Stimulated activated CD8-positive, alpha-beta memory T cell treated with anti-CD3 and anti-CD28 coated beads, Interleukin-2, amount 100 ng/mL, for 48 hours (primary cell): Measurements from ENCODE around the gene MATN3.
A peak's percentile ranks its signal among the peaks of the same experiment; 100 is the strongest.
"Not testable (repeated sequence)": the region's sequence is repeated elsewhere in the genome, so short reads cannot be mapped to it uniquely, and the experiment has no call there.

ENCODE experiments used
- DNase-seq, 2 donors: peaks; one replicate each; pipeline ENCODE4 v3.0.0-alpha.2; 2020; ENCODE audit warnings: low read depth in 2 of 2

MATN3 gene

GRCh38 chr2:20012282-20013125 is at the start of gene MATN3:
MATN3 (minus strand) TSS chr2:20012668; CDS start chr2:20012631, 37 bp downstream.
- DNase-seq, result no peak

- no peak for DNase-seq
Measured at GRCh38 chr2:20061940-20062339, 49.5 kb upstream of the MATN3 start.

- no peak for DNase-seq
Measured at GRCh38 chr2:20061476-20061875, 49.0 kb upstream of the MATN3 start.

- DNase-seq, result no peak
Measured at GRCh38 chr2:20060106-20060505, 47.6 kb upstream of the MATN3 start.

- DNase-seq, result no peak
Measured at GRCh38 chr2:20057268-20057667, 44.8 kb upstream of the MATN3 start.

GRCh38 chr2:20054931-20055330 is 42.5 kb upstream of the MATN3 start:
- no peak for DNase-seq

GRCh38 chr2:20054119-20054518 is 41.7 kb upstream of the MATN3 start:
- no peak for DNase-seq

- DNase-seq, result no peak
Measured at GRCh38 chr2:20052861-20053281, 40.4 kb upstream of the MATN3 start.

- no peak for DNase-seq
Measured at GRCh38 chr2:20052229-20052851, 39.9 kb upstream of the MATN3 start.

GRCh38 chr2:20051532-20052228 is 39.2 kb upstream of the MATN3 start, which contains the start of gene LAPTM4A:
LAPTM4A (minus strand) TSS chr2:20051628; CDS start chr2:20051520, 108 bp downstream.
- DNase-seq, result peak; percentile 96

GRCh38 chr2:20050646-20051531 is 38.4 kb upstream of the MATN3 start:
- DNase-seq, result no peak

GRCh38 chr2:20050104-20050645 is 37.7 kb upstream of the MATN3 start:
- DNase-seq, result no peak

- DNase-seq, result no peak
Measured at GRCh38 chr2:20049637-20050036, 37.2 kb upstream of the MATN3 start.

GRCh38 chr2:20048488-20049448 is 36.3 kb upstream of the MATN3 start:
- DNase-seq, result no peak

GRCh38 chr2:20045712-20046292 is 33.3 kb upstream of the MATN3 start:
- not testable (repeated sequence) for DNase-seq

GRCh38 chr2:20044778-20045177 is 32.3 kb upstream of the MATN3 start:
- no peak for DNase-seq

- no peak for DNase-seq
Measured at GRCh38 chr2:20042531-20042930, 30.1 kb upstream of the MATN3 start.

GRCh38 chr2:20040489-20041172 is 28.2 kb upstream of the MATN3 start:
- no peak for DNase-seq

- no peak for DNase-seq
Measured at GRCh38 chr2:20037660-20038059, 25.2 kb upstream of the MATN3 start.
